Myocyte (in vitro differentiated cells): ENCODE data around the gene ZNF329. TPM values are rescaled to one million over a fixed set of nuclear protein-coding genes. Genes with fewer than 3 reads are reported as not detected.

Experiments used
- DNase-seq: peaks from one replicate; pipeline ENCODE4 v3.0.0-alpha.2; 2012; ENCODE audit warnings: low read depth
- total RNA-seq: library from RNA; depleted of rRNA; stranded (reverse); fragments of >200 nt; gene quantifications from 2 replicates; pipeline ENCODE4 v1.2.3, GENCODE V29; 2014

The ZNF329 gene
- total RNA-seq, 1 donor from 2014 or later: 11.2 TPM

- no peak for DNase-seq
Observed at GRCh38 chr19:58118979-58119733, 31.4 kb downstream of the ZNF329 start.

GRCh38 chr19:58117841-58118575 is 32.6 kb downstream of the ZNF329 start:
- no peak for DNase-seq

DNA sequence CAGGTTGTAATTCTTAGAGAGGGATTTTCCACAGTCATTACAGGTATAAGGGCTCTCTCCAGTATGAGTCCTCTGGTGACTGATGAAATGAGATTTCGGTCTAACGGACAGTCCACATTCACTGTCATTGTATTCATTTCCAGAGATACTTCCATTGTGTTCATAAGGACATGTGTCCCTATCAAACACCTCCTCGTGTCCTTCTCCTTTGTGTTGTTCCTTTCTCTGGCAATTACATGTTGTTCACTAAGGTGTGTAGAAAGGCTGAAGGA is 42.1 kb downstream of the ZNF329 start:
- no peak for DNase-seq

GRCh38 chr19:58107778-58108545 is 42.6 kb downstream of the ZNF329 start:
- no peak for DNase-seq

DNA sequence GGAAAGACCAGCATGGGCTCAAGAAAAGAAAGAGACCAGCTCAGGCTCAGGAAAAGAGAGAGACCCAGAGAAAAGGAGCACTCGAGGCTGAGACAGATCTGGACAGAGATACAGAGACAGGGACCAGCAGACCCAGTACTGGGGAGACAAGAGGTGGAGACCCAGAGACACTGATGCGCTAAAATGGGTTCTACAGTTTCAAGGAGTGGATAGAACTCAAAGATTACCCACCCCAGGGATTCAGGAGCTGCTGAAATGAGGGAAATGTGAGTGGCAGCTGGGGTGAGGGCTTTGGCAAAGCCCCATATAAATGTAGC is 51.9 kb downstream of the ZNF329 start:
- no peak for DNase-seq

GRCh38 chr19:58097781-58098681 is 52.6 kb downstream of the ZNF329 start, which contains the start of gene ZSCAN18:
Gene ZSCAN18, minus strand, starts transcription at chr19:58098231. Its CDS starts 7,964 bp downstream, at chr19:58090267.
- DNase-seq: peak; percentile 98

DNA sequence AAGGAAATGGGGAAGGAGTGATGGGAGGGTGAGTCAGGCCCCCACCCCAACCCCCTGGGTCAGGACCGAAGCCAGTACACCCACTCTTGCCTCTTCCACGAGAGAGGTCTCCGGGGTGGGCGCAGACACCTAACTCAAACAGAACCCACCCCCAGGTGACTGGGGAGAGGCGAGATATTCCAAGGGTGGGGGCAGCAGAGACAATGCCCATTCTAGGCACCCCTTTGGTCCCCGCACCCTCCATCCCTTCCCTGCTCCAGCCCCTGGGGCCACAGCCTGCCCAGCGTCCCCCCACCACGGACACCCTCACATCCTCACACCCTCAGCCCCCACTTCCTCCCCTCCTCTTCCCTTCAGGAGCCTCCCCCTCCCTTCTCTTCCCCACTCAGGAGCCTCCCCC is 53.2 kb downstream of the ZNF329 start:
- no peak for DNase-seq

DNA sequence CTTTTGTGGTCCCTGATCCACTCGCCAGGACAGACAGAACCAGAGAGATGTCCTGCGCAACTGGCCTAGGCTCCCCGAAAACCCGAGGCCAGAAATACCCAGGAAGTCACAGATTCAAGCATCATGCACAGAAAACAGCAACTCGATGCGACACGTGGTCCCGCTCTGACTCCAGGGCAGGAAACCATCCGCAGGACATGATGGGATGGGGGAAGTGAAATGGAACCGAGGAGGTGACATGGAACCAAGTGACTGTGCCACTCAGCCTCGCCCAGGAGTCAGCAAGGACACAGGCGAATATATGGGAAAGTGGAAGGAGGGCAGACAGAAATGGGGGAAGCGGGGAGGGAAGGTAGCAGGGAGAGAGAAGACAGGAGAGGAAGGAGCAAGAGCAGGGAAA is 53.7 kb downstream of the ZNF329 start:
- no peak for DNase-seq

GRCh38 chr19:58095328-58095727 is 55.3 kb downstream of the ZNF329 start:
- DNase-seq: no peak

GRCh38 chr19:58093071-58093470 is 57.5 kb downstream of the ZNF329 start:
- no peak for DNase-seq

DNA sequence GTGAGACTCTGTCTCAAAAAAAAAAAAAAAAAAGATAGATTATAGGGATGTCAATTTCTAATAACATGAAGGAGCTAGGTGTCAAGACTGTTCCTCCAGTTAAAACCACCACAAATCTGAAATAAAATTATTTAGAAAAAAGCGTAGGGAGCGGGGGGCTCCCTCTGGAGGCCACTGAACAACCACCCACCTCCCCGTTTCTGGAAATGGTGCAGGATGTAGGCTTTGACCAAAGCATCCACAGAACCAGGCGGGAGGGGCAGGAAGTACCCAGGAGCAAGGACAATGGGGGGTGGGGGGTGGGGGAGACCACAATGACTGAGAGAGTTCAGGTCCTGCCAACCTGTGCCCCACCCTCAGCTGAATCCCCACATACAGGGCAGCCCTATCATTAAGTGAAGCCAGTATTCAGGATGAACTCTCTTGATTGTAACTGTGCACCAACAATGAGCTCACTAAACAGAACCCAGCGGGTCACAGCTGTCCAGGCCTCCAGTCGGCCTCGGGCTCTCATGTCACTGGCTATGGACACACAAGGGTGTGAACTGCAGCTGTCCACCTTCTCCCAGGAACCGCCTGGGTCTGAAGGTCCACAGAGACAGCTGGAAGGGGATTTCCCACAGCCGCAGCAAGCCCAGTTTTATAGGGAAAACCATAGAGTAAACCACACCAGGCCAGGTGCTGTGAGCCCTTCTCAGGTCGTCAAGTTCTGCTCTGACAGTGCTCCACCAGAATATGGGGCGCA is 59.2 kb downstream of the ZNF329 start:
- peak; percentile 90 for DNase-seq

DNA sequence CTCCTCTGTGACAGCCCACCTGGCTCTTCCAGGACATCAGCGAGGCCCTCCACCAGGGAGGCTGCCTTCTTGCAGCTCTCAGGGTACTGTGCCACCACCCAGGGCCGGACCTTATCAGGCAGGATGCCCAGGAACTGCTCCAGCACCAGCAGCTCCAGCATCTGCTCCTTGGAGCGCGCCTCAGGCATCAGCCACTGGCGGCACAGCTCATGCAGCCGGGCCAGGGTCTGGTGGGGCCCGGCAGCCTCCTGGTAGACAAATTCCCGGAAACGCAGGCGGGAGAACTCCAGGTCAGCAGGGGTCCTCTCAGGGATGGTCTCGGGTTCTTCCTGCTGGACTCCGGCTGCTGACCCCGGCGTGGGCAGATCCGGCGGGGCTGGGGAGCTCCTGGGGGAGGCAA is 60.7 kb downstream of the ZNF329 start:
- no peak for DNase-seq

DNA sequence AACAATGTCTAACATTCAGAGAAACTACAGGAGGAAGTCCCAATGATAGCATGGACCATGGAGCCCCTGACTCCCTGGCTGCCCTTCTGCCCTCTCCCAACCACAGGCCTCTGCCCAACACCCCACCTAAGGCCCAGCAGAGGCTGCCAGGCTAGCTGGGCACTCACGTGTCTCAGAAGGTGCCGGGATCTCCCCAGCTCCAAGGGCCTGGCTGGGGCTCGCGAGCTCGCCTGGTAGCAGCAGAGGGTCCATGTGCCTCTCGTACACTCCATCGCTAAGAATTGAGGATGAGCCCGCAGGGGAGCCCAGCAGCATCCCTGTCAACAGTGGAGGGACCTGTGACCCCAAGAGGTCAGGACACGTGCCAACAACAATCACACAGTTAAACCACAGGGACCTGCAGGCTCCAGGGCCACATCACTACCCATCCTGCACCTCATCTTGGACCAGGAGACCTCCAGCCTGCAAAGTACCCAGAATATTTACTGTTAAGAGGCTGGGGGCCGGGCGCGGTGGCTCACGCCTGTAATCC is 62.0 kb downstream of the ZNF329 start:
- DNase-seq: no peak

DNA sequence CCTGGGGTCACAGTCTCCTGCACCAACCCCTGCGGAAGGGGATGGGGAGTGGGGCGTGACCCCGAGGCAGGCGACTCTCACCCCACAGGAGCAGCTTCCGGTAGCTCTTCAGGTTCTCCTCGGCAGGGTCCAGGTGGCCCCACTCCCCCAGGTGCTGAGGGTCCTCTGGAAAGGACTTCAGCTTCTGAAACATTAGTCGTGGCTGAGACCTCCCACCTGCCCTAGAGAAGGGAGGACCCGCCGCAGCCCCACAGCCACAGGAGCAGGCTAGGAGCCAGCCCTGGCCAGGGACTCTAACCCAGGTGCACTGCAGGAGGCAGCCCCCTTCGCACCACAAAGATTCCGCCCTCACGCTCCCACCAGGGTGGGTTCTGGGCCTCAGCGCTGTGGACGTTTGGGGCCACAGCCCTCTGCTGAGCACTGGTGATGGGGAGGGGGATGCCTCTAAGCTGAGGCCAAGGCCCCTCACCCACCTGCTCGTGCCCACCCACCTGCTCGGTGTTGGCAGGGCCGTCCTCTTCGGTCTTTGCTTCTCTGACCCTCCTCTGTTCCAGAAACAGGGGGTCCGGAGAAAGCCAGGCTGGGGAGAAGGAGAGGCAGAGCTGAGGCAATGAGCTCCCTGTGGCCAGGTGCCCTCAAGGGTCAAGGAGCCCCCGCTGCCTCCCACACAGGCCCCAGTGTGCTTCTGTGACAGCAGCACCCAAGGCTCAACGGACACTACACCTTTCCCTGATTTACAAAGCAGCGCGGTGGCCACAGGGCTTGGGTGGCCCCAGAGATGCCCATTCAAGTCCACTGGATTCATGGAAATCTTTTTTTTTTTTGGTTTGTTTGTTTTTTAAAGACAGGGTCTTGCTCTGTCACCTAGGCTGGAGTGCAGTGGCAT is 63.5 kb downstream of the ZNF329 start:
- DNase-seq: no peak

DNA sequence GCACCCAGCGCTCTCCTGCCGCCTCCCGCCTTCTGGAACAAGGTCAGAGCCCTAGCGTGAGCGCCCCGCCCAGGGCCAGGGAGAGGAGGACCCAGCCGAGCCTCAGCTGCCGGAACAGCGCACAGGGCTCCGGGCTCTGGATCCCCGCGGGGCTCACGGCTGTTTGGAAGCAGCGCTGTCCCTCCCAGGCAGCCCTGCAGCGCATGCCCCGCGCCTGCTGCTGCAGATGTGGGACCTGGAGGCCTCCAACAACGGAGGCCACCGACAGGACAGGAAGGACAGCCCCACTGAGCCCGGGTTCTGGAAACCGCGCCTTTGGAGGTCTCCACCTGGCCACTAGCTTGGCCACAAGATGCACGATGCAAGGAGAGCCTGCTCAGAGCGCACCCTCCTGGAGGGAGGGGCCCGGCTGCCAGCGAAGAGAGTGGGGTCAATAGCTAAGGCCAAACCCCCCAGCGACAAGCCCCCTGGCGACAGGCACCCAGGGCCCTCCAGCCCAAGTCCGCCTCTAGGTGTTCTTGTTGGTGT is 65.2 kb downstream of the ZNF329 start:
- no peak for DNase-seq

GRCh38 chr19:58084596-58085347 is 65.8 kb downstream of the ZNF329 start:
- DNase-seq: no peak

DNA sequence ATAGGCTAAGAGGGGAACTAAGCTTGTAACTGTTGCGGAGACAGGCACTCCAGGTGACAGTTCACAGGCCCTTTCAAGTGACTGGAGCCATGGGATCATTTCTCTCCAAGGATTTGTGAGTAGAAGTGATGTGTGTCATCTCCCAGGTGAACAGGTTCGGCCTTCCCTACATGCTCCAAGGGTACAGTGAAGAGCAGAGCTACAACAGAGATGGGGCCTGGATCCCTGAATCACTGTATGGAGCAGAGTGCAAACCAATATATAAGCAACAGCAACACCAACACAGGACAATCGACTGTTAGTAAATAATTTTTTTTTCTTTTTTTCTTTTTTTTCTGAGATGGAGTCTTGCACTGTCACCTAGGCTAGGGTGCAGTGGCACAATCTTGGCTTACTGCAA is 67.6 kb downstream of the ZNF329 start:
- DNase-seq: no peak

DNA sequence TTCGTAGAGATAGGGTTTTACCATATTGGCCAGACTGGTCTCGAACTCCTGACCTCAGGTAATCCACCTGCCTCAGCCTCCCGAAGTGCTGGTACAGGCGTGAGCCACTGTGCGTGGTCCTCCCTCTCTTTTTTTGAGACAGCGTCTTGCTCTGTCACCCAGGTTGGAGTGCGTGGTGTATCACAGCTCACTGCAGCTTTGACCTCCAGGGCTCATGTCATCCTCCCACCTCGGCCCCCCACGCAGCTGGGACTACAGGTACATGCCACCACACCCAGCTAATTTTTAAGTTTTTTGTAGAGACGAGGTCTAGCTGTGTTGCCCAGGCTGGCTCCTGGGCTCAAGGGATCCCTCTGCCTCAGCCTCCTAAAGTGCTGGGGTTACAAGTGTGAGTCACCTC is 70.8 kb downstream of the ZNF329 start:
- no peak for DNase-seq
